ENCODE results near the gene OR52D1.

OR52D1 gene

GRCh38 chr11:5509803-5510202, 21.3 kb downstream of the OR52D1 start, which contains the start of gene UBQLN3:
Gene UBQLN3, minus strand, starts transcription at chr11:5509957. Its CDS starts 399 bp downstream, at chr11:5509558.
- no peak for DNase-seq (ENCODE audit: low read depth in 2 of 2)

GRCh38 chr11:5514841-5515240, 26.4 kb downstream of the OR52D1 start:
- no peak for DNase-seq (ENCODE audit: low read depth in 2 of 2)

GRCh38 chr11:5516599-5516998, 28.1 kb downstream of the OR52D1 start, which contains the start of gene UBQLNL:
Gene UBQLNL, minus strand, starts transcription at chr11:5516699. Its CDS starts 258 bp downstream, at chr11:5516441.
- DNase-seq (ENCODE audit: low read depth in 2 of 2) = no peak

GRCh38 chr11:5521540-5521939, 33.1 kb downstream of the OR52D1 start:
- no peak for DNase-seq (ENCODE audit: low read depth in 2 of 2)

GRCh38 chr11:5522308-5522707, 33.8 kb downstream of the OR52D1 start:
- no peak for DNase-seq (ENCODE audit: low read depth in 2 of 2)

- no peak for DNase-seq (ENCODE audit: low read depth in 2 of 2)
Observed at GRCh38 chr11:5524756-5525155, 36.3 kb downstream of the OR52D1 start.

- DNase-seq (ENCODE audit: low read depth in 2 of 2) = no peak
Observed at GRCh38 chr11:5527716-5528115, 39.2 kb downstream of the OR52D1 start.

- DNase-seq (ENCODE audit: low read depth in 2 of 2) = no peak
Observed at GRCh38 chr11:5528495-5528894, 40.0 kb downstream of the OR52D1 start.

GRCh38 chr11:5531053-5531831, 42.8 kb downstream of the OR52D1 start:
- DNase-seq (ENCODE audit: low read depth in 2 of 2) = no peak

- no peak for DNase-seq (ENCODE audit: low read depth in 2 of 2)
Observed at GRCh38 chr11:5534046-5534445, 45.6 kb downstream of the OR52D1 start.

- DNase-seq (ENCODE audit: low read depth in 2 of 2) = no peak
Observed at GRCh38 chr11:5536482-5536881, 48.0 kb downstream of the OR52D1 start.
